Stimulated activated CD4-positive, alpha-beta T cell treated with anti-CD3 and anti-CD28 coated beads, Interleukin-1b, Interleukin-23, amount 100 ng/mL, for 4 hours (primary cell): ENCODE measurements around the gene HS1BP3.

Experiments used
- DNase-seq, 2 donors: peaks; one replicate each; pipeline ENCODE4 v3.0.0-alpha.2; 2020; ENCODE audit warnings: low read depth in 2 of 2

HS1BP3 gene

DNA sequence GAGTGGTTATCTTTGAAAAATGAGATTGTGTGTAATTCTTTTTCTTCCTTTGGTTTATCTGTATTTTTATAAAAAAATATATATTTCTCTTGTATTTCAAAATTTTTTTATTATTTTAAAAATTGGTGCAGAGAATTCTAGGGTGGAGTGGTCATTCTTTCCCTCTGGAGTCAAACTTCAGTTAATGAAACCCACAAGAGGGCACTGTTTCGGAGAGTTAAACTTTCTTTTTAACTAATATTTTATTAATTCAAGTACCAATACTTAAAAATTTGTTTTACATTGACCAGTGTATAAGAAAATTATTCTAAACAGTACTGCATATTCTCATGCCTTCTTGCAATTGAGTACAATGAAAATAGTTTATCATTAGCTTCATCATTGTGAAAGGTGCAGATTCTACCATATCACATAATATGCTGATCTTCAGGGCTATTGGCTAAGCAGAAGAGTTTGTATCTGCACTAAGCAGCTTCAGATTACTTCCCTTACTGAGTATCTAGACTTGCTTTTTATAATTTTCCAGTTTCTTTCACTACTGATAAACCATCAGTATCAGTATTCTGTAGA lies 50.1 kb downstream of the HS1BP3 start:
- no peak for DNase-seq

DNA sequence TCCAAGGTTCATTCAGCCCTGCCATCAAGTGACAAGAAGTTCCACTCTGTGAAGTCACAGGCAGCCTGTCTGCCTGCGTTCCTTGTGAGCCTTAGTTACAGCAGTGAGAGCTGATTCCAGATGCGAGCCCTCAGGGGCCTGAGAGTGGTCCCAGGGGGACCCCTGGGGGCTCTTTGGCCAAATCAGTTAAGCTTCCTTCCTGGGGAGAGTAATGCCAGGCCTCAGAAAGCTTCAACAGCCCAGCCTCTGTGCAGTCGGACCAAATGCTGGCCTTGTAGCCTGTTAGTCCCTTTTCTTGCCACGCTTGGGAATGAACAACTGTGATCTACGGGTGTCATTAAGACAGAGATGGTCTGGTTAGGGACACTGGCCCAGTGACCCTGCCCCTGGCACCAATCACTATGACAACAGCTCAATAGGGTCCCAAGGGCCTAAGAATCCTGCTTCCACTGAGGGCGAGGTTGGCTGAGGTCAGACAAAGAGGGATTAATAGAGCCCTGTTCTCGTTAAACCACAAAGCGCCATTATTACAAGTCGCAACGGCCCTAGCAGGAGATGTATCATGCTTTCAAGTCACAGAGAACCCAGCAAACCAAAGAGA lies 50.9 kb downstream of the HS1BP3 start:
- DNase-seq, result no peak

DNA sequence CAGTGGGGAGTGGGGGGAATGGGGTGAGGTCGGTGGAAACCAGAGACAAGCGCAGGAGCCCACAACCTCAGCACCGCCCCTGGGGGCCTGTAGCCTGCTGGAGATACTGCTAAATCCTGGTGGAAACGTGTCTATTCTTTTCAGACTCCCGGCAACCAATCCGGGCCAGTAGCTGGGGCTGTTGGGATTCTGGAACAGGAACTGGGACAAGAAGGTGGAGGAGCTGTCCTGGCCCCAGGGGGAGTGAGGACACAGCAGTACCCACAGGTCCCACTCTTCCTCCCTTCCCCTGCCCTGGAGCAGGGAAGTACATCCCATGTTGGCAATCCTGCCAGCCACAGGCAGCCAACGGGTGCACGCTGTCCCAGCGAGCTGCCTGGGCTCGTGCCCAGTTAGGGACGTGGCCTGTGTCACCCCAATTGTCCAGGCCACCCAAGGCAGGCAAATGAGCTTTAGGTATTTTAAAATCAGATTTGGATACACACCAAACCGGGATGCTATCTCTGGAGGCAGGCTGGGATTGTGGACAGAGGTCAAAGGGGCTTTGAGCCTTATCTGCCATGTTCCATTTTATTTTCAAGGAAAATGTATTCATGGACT lies 51.8 kb downstream of the HS1BP3 start:
- no peak for DNase-seq

DNA sequence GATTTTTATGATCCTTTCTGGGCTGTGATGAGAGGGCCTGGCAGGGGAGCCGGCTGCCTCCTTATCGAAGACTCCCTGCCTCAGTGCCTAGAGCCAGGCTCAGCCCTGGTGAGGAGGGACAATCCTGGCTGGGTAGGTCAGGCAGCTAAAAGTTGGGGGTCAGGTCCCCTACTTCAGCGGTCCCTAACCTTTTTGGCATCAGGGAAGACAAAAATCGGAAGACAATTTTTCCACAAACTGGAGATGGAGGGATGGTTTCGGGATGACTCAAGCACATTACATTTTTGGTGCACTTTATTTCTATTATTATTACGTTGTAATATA lies 53.1 kb downstream of the HS1BP3 start:
- DNase-seq, result no peak

DNA sequence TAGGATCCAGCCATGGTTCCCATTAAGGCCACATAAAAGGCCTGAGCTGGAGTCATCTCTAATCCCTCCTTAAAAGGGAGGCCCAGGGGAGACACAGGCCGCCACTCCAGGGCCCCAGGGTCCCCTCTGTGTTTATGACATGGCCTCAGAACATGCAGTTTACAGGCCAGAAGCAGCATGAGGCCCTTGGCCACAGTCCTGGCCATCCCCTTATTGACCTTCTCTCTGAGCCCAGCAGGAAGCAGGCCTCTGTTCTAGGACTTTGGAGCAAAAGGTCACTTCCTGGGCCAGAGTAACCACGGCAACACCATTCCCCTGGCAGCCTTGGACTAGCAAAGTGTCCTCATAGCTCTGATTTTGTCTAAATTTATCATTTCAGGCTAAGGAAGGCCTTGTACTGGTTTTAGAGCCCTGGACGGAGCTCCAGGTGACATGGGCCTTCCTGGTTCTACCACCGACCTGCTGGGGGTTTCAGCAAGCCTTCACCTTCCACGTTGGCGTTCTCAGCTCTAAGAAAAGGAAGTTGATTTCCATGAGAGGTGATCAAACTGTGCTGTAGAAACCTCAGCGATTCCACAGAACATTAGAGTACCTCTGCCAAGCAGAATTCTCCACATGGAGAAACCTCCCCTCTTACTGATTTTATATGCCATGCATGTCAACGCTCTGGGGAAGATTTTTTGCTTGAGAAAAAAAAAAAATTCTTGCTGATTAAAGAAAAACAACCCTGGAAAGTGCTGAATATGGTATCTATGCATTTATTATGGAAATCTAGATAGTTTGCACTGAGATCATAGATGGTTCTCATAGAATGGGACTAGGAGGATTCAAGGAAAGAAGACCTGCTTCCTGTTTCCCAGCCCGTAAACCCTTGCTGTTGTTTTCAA lies 53.7 kb downstream of the HS1BP3 start:
- DNase-seq, result no peak

DNA sequence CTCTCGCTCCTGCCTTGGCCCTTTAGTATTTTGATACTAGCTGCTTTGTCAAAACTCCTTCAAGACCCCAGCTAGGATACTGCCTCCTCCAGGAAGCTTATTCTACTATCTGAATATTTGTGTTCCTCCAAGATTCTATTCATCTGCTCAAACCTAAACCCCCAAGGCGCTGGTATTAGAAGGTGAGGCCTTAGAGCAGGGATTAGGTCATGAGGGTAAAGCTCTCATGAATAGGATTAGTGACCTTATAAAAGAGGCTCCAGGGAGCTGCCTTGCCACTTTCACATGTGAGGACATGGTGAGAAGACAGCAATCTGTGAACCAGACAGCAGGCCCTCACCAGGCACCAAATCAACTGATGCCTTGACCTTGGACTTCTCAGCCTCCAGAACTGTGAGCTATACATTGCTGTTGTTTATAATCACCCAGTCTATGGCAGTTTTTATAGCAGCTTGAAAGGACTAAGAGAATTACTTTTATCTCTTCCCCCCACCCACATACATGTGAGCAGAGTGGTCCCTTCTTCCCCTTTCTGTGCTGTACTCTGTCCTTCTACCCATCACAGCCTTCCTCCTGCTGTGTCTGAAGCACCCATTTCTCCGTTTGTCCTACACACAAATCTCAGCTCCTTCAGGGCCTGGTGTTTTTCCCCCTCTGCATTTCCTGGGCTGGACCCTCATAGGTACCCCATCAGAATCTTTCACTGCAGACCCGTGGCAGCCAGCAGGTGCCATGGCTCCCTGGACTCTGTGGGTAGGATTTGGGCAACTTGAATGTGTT lies 54.5 kb downstream of the HS1BP3 start:
- DNase-seq, result no peak

DNA sequence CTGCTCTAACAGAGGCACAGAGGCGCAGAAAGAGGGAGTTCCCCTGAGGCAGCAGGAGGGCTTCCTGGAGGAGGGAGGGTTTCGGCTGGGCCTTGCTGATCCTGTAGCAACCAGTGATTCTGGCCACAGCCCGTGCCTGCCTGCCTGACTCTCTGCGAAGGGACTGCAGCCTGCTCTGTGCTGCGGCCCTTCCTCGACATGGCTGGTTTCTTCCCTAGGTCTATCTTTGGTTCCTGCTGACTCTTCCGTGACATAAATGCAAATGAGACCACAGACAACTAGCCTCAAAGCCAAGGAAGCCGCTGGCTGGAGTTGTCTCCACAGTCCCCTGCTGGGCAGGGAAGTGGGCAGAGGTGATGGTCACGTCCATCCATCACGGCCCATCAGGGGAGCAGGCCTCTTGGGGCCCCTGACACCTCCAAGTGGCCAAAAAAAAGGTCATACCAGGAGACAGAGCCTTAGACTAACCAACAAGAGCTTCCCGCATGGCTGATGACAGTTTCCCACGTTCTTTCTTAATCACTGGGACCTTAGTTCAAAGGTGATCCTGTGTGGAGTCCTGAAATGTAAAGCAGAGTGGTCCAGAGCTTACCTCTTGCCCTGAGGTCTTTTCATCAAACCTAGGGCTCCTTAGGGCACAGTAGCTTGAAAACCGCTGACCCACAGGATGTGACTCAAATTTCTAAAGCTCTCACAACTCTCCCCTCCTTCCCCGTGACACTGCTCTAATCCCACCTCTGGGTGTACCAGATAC lies 55.3 kb downstream of the HS1BP3 start:
- DNase-seq, result no peak

DNA sequence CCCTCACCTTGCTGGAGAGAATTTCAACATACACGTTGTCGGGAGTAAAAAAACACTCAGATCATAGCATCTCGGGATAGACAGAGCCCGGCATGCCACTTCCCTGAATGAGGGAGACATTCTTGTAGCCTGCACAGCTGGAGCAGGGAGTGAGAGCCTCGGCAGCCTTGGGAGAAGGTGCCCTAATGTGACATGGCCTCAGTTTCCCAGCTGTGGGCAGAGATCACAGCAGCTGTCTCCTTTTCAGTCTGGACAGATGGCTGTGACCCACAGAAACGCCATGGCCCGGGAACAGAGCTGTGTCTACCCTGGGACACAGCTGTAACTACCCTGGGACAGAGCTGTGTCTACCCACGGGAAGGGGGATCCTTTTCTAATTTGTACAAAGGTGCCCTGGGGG lies 55.9 kb downstream of the HS1BP3 start:
- DNase-seq, result no peak

DNA sequence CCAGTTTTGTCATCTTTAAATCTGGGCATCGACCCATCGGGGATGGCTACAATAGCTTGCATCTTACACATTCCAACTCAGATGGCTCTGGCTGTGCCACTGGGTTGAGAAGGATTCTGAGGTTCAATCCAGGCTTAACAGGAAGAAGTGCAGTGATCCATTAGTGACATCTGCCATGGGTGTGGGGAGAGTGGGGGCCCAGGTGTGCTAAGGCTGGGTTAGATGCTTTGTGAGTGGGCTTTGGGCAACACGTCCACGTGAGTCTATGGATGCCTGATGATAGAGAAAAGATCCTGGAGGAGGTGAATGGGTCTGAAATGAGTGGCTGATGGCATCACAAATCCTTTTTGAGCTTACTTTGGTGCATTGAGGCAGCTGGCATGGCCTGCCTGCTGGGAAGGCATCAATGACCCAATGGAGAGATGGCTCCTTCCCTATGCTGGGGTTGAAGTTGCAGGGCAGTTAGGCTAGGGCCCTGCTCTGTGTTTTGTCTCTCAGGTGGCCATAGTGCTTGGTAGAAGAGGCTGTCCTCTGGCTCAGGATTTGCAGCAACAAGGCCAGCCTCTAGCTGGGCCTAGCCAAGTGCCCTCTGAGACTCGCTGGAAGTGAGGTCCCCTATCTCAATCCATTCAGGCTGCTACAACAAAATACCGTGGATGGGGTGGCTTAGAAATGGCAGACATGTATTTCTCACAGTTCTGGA lies 56.7 kb downstream of the HS1BP3 start:
- no peak for DNase-seq

DNA sequence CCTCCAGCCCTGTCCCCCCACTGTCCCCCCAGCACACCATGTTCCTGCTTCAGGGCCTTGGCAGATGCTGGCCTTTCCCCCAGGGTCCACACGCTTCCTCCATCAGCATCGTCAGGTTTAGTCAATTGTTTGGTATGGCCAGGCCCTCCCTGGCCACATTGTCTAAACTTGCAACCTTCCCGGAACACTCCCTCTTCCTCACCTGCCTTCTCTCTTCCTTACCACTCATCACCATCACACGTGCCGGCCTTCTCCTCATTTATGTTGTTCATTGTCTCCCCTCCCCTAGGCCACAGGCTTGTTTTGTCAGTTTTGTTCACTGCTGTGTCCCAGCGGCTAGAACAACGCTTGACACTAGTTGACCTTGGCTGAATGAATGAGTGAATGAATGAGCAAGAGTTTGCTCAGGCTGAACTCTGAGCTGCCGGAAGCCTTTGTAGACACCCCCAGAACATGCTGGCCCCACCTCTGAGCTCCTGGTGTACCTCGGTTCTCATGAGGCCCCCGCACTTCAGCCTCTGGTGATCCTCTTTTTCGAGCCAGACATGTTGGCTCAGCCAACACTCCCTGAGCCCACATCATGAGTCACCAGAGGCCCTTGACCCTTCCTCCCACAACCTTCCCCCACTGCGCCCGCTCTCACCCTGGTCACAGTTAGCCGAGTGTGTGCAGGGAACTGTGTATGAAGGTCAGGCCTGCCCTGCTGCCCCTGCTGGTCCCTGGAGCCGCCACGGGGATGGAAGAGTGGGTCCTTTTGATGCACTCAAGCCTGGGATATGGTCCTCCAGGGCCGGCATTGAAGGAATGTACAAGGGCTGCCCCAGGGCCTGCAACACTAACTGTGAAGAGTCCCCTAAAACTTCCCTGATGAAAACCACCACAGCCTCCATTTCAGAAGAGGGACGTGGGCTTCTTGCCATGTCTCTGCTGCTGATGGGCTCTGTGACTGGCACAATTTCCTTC lies 57.5 kb downstream of the HS1BP3 start:
- DNase-seq, result no peak

DNA sequence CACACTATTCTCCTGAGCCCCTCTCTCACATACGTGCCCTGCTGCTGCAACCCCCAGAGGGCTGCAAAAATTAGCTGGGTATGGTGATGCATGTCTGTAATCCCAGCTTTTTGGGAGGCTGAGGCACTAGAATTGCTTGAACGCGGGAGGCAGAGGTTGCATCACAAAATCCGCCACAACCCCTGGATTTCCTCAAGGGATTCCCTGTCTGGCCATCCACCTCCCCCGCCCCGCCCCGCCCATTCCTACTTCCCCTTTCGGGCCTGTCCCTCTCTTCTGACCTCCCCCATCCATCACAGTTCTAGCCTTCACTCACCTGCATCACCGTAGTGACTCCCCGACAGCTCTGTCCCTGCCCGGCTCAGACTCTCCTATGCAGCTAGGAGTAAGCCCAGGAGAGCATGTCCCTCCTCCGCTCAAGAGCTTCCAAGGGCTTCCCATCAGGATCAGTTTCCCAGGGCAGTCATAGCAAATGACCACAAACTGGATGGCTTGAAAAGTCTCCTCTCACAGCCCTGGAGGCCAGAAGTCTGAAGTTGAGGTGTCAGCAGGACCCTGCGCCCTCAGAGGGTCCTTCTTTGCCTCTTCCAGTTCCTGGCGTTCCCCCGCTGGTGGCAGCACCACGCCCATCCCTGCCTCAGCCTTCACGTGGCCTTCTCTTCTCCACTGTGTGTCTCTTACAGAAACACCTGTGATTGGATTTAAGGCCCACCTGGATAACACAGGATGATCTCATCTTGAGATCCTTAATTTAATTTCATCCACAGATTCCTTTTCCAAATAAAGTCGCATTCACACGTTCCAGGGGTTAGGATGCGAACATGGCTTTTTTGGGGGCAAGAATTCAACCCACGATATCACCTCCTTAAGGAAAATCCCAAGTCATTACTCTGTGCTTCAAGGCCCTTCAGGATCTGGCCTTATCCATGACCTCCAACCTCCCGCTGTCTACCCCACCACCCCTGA lies 58.5 kb downstream of the HS1BP3 start:
- DNase-seq, result no peak

DNA sequence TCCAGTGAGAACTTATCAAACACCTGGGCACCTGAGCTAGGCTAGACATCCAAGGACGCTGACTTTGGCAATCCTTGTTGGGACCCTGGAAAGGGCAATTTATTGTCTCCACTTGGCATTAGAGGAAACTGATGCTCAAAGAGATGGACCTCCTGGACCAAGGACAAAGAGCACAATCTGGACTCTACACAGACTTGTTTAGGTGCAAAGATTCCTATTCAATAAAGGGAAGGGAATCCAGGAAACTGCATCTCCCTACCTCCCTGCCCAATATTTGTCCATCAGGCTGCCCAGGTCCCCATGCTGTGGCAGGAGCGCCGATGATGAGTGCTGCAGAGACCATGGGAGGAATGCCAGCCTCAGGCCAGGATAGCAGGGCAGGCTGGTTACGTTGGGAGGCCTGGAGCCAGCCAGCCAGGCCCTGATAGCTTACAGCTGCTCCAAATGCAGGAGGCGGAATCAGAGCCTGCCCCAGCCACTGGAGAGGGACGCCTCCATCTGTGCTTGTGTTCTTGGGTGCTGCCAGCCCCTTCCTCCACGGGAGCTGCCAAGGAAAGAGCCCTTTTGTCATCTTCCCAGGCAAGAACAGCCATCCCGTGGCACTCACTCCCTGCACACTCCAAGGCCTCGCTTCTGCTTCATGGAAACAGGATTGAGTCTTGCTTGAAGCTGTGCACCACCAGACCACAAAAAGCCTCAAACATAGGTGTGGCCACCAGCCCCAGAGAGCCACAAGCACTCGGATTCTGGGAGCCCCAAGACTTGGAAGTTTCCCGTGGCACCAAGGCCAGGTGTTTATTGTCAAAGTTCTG lies 60.0 kb downstream of the HS1BP3 start:
- DNase-seq, result no peak

DNA sequence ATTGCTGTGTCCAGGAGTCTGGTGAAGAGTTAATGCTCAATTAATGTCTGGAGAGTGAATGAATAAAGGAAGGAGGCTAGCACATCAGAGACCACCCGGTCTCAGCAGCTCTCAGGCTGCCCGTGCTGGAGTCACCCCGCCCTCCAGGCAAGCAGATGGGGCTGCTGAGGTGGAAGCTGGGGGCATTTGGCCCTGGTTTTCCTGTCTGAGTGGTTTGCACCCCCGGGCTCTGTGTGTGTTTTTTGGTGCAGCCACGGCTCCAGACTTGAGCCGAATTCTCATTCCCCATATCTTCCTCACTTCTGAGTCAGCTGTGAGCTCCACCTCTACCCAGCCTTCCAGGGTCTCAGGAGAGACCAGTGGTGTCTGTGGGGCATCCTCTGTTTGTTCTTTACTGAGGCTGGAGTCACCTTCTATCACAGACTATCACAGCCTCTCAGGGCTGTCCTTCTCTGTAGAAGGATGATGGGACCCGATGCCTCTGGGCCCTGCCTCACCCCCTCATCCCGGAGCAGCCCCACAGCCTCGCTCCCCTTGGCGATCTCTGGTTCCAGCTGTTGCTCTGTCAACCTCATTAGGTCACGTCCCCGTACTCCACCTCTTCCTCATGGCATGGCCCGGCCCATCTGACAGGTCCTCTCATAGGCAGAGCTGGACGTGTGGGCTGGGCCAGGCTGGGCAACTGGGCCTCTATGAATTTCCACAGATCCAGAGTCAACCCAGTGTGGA lies 60.8 kb downstream of the HS1BP3 start:
- DNase-seq, result no peak

DNA sequence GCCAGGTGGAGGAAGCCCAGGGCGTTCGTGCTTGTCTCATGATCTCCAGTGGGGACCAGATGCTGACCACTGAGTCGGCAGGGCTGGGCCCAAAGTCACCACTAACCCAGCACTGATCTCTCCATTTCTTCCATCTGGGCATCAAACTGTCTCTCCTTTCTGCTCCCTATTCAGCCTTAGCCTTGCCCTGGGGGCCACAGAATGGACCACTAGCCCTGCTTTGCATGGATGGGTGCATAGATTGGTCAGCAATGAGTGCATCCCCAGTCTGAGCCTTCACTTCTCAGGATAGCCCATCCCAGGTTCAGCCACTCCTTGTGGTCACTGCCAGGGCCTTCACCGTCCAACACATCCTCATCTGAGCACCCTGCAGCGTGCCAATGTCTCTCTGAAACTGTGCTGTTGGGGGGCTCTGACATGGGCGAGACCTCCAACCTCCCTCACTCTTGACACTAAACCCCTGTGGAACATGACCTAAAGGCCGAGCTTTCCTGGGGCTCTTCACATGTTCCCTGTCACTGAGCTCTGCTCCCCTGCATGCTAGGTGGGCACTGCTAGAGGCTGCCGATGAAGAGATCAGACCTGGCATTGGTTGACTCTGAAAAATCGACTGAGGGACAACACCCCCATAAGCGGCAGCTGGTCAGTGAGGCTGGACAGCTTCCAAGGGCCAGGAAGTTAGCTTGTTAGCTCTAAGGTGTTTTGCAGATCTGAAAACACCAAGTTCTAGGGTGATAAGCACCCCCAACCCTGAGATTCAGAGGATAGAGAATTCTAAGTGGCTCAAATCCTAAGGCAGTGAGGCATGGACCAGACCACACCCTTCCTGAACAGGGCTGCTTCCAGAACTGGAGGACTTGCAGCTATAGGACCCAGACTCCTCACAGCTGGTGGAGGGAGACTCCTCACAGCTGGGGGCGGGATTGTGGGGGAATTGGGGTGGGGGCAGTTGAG lies 61.7 kb downstream of the HS1BP3 start:
- no peak for DNase-seq

DNA sequence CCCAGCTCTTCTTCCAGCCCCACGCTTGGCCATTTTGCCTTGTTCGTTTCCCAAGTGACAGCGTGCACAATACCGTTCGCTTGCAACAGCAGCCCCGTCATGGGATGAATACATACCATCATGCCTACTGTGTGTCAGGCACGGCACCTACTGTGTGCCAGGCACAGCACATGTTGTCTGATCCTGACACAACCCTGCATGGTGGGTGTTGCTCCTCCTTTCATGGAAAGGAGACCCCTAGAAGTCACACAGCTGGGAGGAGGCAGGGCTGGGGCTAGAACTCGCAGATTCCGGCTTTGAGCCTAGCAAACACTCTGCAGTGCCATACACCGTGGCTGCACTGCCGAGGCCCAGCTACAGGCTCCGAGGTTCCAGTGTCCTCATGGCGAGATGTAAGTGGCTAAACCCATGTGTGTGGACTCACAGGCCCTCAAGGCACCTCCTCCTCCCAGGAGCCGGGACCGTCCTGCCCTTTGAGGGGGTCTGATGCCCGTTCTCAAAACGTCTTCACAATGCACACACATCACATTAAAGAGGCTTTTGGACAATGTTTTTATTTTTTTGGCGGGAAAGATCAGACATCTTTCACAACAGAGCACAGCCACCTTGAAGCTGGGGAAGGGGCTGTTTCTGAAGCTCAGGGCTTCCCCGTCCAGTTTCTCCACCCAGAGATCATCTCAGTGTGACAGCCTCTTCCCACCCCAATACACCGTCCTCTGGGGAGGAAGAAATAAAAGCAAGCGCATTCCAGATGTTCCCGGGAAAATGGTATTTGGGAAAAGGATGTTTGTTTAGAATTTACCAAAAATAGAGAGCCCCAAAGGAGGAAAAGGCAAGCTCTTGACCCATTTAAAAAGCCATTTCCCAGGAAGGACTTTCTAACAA lies 64.9 kb downstream of the HS1BP3 start:
- no peak for DNase-seq
